ENCODE data around the gene RAD23A. TPM values are rescaled to one million over a fixed set of nuclear protein-coding genes. Genes with fewer than 3 reads are reported as not detected.

Gene RAD23A
- total RNA-seq, 1 donor from 2014 or later: 37.7 TPM

- Histone ChIP-seq H3K9me3 (ENCODE audit: low read depth) (no peaks in the 10 kb centered on the region), H3K4me3 (no peak overlapping the region), H3K27me3 (peaks cover 11% of the 10 kb centered on the region), H3K4me1 (peaks cover 9% of the 10 kb centered on the region), H3K9ac (no peak overlapping the region), H3K4me2 (no peak overlapping the region), H3K79me2 (ENCODE audit: low read depth) (no peaks in the 10 kb centered on the region), H3F3A (ENCODE audit: low read depth) (peaks cover 35% of the 10 kb centered on the region), H4K20me1 (ENCODE audit: low read depth) (no peaks in the 10 kb centered on the region), H2AFZ (replicated peaks) (no peak overlapping the region), H3K36me3 (no peaks in the 10 kb centered on the region), H3K27ac (no peak overlapping the region)
- no peaks in the 10 kb centered on the region for H3K9me3 Mint-ChIP-seq
- H3K4me1 Mint-ChIP-seq: peaks cover 18% of the 10 kb centered on the region
- no peak for DNase-seq (ENCODE audit: low spot score)
- TF ChIP-seq CTCF (IDR thresholded peaks at IDR 0.05): no peak
- TF ChIP-seq EZH2phosphoT487 (IDR thresholded peaks at IDR 0.05): no peak
- TF ChIP-seq EZH2 (IDR thresholded peaks at IDR 0.05): no peak
- no peak overlapping the region for H3K27ac Mint-ChIP-seq
- peaks cover 6% of the 10 kb centered on the region for H3K36me3 Mint-ChIP-seq
- peak overlapping the region; percentile 37 for H3K4me3 Mint-ChIP-seq
- H3K27me3 Mint-ChIP-seq (ENCODE audit: insufficient read depth, low read depth): peaks cover 5% of the 10 kb centered on the region
Measured at GRCh38 chr19:12918253-12918652, 27.4 kb upstream of the RAD23A start.

- H3K4me1 ChIP-seq: no peaks in the 10 kb centered on the region
- H4K20me1 ChIP-seq (ENCODE audit: low read depth): no peaks in the 10 kb centered on the region
- no peaks in the 10 kb centered on the region for H3K36me3 ChIP-seq
- Mint-ChIP-seq H3K27me3 (ENCODE audit: insufficient read depth, low read depth) (peaks cover 2% of the 10 kb centered on the region), H3K4me1 (peaks cover 7% of the 10 kb centered on the region), H3K27ac (peak overlapping the region; percentile 60), H3K36me3 (peaks cover 6% of the 10 kb centered on the region), H3K4me3 (peak overlapping the region; percentile 16), H3K9me3 (no peaks in the 10 kb centered on the region)
- no peaks in the 10 kb centered on the region for H3K9me3 ChIP-seq (ENCODE audit: low read depth)
- H3K4me3 ChIP-seq: no peak overlapping the region
- no peak for DNase-seq (ENCODE audit: low spot score)
- H2AFZ ChIP-seq (replicated peaks): no peak overlapping the region
- no peak overlapping the region for H3K27ac ChIP-seq
- no peak overlapping the region for H3K9ac ChIP-seq
- no peaks in the 10 kb centered on the region for H3K79me2 ChIP-seq (ENCODE audit: low read depth)
- H3K27me3 ChIP-seq: peaks cover 11% of the 10 kb centered on the region
- TF ChIP-seq CTCF (IDR thresholded peaks at IDR 0.05): no peak
- TF ChIP-seq EZH2 (IDR thresholded peaks at IDR 0.05): no peak
- no peak overlapping the region for H3K4me2 ChIP-seq
- H3F3A ChIP-seq (ENCODE audit: low read depth): peaks cover 20% of the 10 kb centered on the region
Measured at GRCh38 chr19:12921047-12921446, 24.6 kb upstream of the RAD23A start.

- Mint-ChIP-seq H3K9me3 (no peaks in the 10 kb centered on the region), H3K4me3 (no peak overlapping the region), H3K4me1 (peaks cover 7% of the 10 kb centered on the region), H3K36me3 (peaks cover 12% of the 10 kb centered on the region), H3K27ac (no peak overlapping the region), H3K27me3 (ENCODE audit: insufficient read depth, low read depth) (peaks cover 4% of the 10 kb centered on the region)
- no peak overlapping the region for H3K4me2 ChIP-seq
- H3K4me1 ChIP-seq: no peaks in the 10 kb centered on the region
- H3K27me3 ChIP-seq: peaks cover 9% of the 10 kb centered on the region
- H3K9ac ChIP-seq: no peak overlapping the region
- H3K27ac ChIP-seq: no peak overlapping the region
- H3K79me2 ChIP-seq (ENCODE audit: low read depth): no peaks in the 10 kb centered on the region
- no peaks in the 10 kb centered on the region for H4K20me1 ChIP-seq (ENCODE audit: low read depth)
- no peak for TF ChIP-seq EZH2 (IDR thresholded peaks at IDR 0.05)
- TF ChIP-seq CTCF (IDR thresholded peaks at IDR 0.05): no peak
- TF ChIP-seq EZH2phosphoT487 (IDR thresholded peaks at IDR 0.05): no peak
- H3F3A ChIP-seq (ENCODE audit: low read depth): peaks cover 20% of the 10 kb centered on the region
- H2AFZ ChIP-seq (replicated peaks): no peak overlapping the region
- H3K4me3 ChIP-seq: no peak overlapping the region
- H3K36me3 ChIP-seq: peaks cover 3% of the 10 kb centered on the region
- H3K9me3 ChIP-seq (ENCODE audit: low read depth): no peaks in the 10 kb centered on the region
- no peak for DNase-seq (ENCODE audit: low spot score)
Measured at GRCh38 chr19:12922959-12923358, 22.7 kb upstream of the RAD23A start.

Measured in neural progenitor cell (in vitro differentiated cells).